Measurements from ENCODE around the gene RGL4.

RGL4 gene

DNA sequence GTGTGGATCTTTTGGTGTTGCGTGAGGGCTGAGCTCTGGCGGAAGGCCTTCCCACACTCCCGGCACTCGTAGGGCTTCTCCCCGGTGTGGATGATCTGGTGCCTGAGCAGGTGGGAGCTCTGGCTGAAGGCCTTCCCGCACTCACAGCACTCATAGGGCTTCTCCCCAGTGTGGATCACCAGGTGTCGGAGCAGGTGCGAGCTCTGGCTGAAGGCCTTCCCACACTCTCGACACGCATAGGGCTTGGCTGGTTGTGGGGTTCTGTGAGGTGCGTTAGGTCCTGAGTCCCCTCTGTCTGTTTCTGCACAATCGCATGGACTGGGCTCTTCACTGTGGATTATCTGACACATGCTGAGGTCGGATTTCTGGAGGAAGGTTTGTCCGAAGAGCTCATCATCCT, 53.7 kb downstream of the RGL4 start:
- FAIRE-seq, result no peak

- FAIRE-seq, result no peak
Observed at GRCh38 chr22:23745791-23746190, 55.0 kb downstream of the RGL4 start.
